Testis (tissue), 2 donors: Measurements from ENCODE around the gene ACSS3.

Source experiments
- CTCF ChIP-seq, 3 experiments: fragments of 450-650 bp in 2 of 3; fragments of 200-600 bp in 1 of 3; sonication (generic) in 1 of 3; IDR thresholded peaks; one replicate each; pipeline ENCODE4 v1.5.1; 2016 to 2019; ENCODE audit warnings: antibody characterized with exemption in 3 of 3, mild to moderate bottlenecking in 2 of 3, moderate library complexity in 1 of 3
- POLR2A ChIP-seq: fragments of 450-650 bp; IDR thresholded peaks from one replicate; pipeline ENCODE4 v1.6.1; 2017; ENCODE audit warnings: antibody characterized with exemption, mild to moderate bottlenecking, moderate library complexity

- TF ChIP-seq CTCF (IDR thresholded peaks at IDR 0.05): no peak
- TF ChIP-seq POLR2A: no peak
Observed at GRCh38 chr12:81252228-81252627, 174.3 kb downstream of the ACSS3 start.
